GM10266 (cell line): ENCODE results near the gene REST.

ENCODE experiments used
- DNase-seq: peaks from one replicate; pipeline ENCODE4 v3.0.0; 2012; ENCODE audit errors: extremely low spot score
- TF ChIP-seq, protein P1 (sequence below): IDR thresholded peaks from 2 replicates; pipeline ENCODE4 v1.5.1; 2012; ENCODE audit warnings: mild to moderate bottlenecking, low read depth; ENCODE audit not compliant: control insufficient read depth, insufficient read depth; ENCODE audit errors: missing control alignments

The REST gene

GRCh38 chr4:56902703-56903102 lies 5.0 kb upstream of the REST start:
- TF ChIP-seq, protein P1, sequence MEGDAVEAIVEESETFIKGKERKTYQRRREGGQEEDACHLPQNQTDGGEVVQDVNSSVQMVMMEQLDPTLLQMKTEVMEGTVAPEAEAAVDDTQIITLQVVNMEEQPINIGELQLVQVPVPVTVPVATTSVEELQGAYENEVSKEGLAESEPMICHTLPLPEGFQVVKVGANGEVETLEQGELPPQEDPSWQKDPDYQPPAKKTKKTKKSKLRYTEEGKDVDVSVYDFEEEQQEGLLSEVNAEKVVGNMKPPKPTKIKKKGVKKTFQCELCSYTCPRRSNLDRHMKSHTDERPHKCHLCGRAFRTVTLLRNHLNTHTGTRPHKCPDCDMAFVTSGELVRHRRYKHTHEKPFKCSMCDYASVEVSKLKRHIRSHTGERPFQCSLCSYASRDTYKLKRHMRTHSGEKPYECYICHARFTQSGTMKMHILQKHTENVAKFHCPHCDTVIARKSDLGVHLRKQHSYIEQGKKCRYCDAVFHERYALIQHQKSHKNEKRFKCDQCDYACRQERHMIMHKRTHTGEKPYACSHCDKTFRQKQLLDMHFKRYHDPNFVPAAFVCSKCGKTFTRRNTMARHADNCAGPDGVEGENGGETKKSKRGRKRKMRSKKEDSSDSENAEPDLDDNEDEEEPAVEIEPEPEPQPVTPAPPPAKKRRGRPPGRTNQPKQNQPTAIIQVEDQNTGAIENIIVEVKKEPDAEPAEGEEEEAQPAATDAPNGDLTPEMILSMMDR, result no peak
- DNase-seq, result no peak

DNA sequence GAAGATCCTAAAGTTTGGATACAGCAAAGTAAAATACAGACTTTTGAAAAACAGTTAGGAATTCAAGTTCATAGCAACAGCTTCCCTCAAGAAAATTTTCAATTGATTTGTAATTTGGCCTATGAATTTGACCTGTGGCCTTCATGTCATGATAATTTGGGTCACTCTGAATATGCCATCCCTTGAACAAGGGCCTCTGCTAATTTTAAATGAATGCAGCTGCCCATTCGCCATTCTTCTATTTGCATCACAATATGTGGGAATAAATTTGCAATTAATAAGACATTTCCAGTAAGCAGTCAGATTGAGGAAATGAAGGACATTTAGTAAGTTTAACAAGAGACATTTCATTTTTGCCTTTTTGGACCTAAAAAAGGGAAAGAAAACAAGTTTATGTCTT lies 1.9 kb upstream of the REST start:
- no peak for DNase-seq
- TF ChIP-seq, protein P1, result no peak

- peak; percentile 25 for DNase-seq
Measured at GRCh38 chr4:56906489-56907393, 959 bp upstream of the REST start.

DNA sequence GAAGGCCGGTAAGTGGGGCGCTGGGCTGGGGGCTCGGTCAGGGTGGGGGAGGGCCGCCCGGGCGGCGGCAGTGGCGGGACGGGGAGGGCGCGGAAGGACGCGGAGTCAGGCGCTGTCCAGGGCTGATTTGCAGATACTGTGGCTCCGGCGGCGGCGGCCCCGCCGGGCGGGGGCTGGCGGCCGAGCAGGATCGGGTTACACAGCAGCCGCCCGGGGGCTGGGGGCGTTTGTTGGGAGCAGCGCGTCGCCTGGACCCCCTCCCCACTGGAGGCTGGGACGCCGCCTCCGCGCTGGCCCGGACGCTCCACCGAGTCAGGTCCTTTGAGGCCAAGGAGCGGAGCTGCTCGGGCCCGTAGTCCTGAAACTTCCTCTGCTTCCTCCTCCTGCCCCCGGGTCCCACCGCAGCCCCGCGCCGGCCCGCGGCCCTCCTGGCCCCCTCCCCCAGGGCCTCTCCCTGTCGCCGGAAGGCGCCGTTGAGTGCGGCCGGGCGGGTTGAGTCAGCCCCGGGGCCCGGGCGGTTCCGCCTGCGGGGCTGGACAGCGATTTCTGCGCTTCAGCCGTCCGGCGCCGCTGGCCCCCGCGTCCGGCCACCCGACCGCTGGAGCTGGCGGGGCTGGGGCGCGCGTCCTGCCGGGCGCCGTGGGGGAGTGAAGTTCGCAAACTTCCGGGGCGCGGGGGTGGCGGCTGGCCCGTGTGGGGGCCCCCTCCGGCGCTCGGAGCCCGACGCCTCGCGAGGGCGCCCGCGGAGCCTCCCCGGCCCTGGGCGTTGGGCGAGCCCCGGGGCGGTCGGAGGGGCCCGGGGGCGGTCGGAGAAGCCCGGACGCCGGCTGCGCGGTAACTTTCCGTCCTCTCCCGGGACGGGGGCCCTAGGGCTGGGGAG lies 746 bp downstream of the REST start:
- peak; percentile 90 for DNase-seq
- TF ChIP-seq, protein P1, result no peak

More at GRCh38 chr4:56906489-56907393, 959 bp upstream of the REST start:
- TF ChIP-seq, protein P1, result no peak

GRCh38 chr4:56909086-56909894 lies 1.6 kb downstream of the REST start:
- TF ChIP-seq, protein P1, result no peak

GRCh38 chr4:56910172-56910967 lies 2.7 kb downstream of the REST start:
- TF ChIP-seq, protein P1, result no peak
- DNase-seq, result no peak

More at GRCh38 chr4:56909086-56909894, 1.6 kb downstream of the REST start:
- peak; percentile 65 for DNase-seq
